B cell (primary cell): ENCODE measurements around the gene PRR3. TPM values are rescaled to one million over a fixed set of nuclear protein-coding genes. Genes with fewer than 3 reads are reported as not detected.

Experiments
- ATAC-seq: fragments of 200-7000 bp; cut with Tn5 transposase; one replicate; pipeline ENCODE4 v1.10.0; 2021; ENCODE audit warnings: low read depth, mild to moderate bottlenecking, moderate number of reproducible peaks, moderate library complexity
- CTCF ChIA-PET: fragments of 350-600 bp; sonication (Branson Sonifier 250); formaldehyde crosslinking; loops from one replicate; lab custom pipeline; 2021; ENCODE audit warnings: antibody characterized with exemption, inconsistent platforms; lab: Charles Lee
- POLR2A ChIA-PET: fragments of 350-600 bp; sonication (Branson Sonifier 250); formaldehyde crosslinking; loops from one replicate; lab custom pipeline; 2021; ENCODE audit warnings: antibody characterized with exemption; lab: Charles Lee
- DNase-seq: peaks from one replicate; pipeline ENCODE4 v3.0.0; 2013
- H2AFZ ChIP-seq: 2 replicates; pipeline ENCODE4 v1.6.1; 2012; ENCODE audit warnings: mild to moderate bottlenecking, low read depth, low read length; ENCODE audit not compliant: insufficient read depth, poor library complexity, severe bottlenecking
- H3K27ac ChIP-seq, 2 donors: 1 replicate in 1 of 2; 2 replicates in 1 of 2; pipeline ENCODE4 v1.5.1; 2012 to 2013; ENCODE audit warnings: low read length in 2 of 2, mild to moderate bottlenecking in 2 of 2, moderate library complexity in 1 of 2
- H3K27me3 ChIP-seq, 4 experiments: fragments of 200-600 bp in 1 of 4; sonication (generic) in 1 of 4; replicated peaks in 1 of 4; 1 replicate in 2 of 4; 2 replicates in 2 of 4; pipeline versions ENCODE4 v1.6.1 to v1.7.0; 2013 to 2016; ENCODE audit warnings: low read length in 3 of 4, mild to moderate bottlenecking in 2 of 4, mixed read lengths in 1 of 4, moderate library complexity in 1 of 4; ENCODE audit not compliant: insufficient read depth in 4 of 4, control insufficient read depth in 3 of 4; ENCODE audit errors: control extremely low read depth in 1 of 4
- H3K36me3 ChIP-seq, 2 experiments: replicated peaks in 1 of 2; 1 replicate in 1 of 2; 2 replicates in 1 of 2; pipeline versions ENCODE4 v1.6.1 to v1.7.1; 2013; ENCODE audit warnings: low read length in 1 of 2; ENCODE audit not compliant: insufficient read depth in 2 of 2, control insufficient read depth in 1 of 2; ENCODE audit errors: control extremely low read depth in 1 of 2, extremely low read depth in 1 of 2
- H3K4me1 ChIP-seq, 2 donors: fragments of 200-600 bp in 1 of 2; sonication (generic) in 1 of 2; 1 replicate in 1 of 2; 2 replicates in 1 of 2; pipeline versions ENCODE4 v1.5.1 to v1.6.1; 2013 to 2017; ENCODE audit warnings: low read length in 2 of 2; ENCODE audit not compliant: control insufficient read depth in 2 of 2, insufficient read depth in 2 of 2
- H3K4me2 ChIP-seq: replicated peaks from 2 replicates; pipeline ENCODE3; 2012; ENCODE audit warnings: mild to moderate bottlenecking, low read depth, low read length; ENCODE audit not compliant: poor library complexity, severe bottlenecking
- H3K4me3 ChIP-seq, 5 experiments: fragments of 200-600 bp in 1 of 5; sonication (generic) in 1 of 5; 1 replicate in 3 of 5; 2 replicates in 2 of 5; pipeline versions ENCODE4 v1.5.1 to v1.7.0; 2011 to 2016; ENCODE audit warnings: low read length in 4 of 5, mild to moderate bottlenecking in 4 of 5, low read depth in 2 of 5, control low read depth in 1 of 5, moderate library complexity in 1 of 5; ENCODE audit not compliant: insufficient read depth in 1 of 5; ENCODE audit errors: control extremely low read depth in 1 of 5, extremely low read depth in 1 of 5
- H3K79me2 ChIP-seq: fragments of 200-600 bp; sonication (generic); one replicate; pipeline ENCODE4 v1.6.0; 2016; ENCODE audit warnings: low read length; ENCODE audit not compliant: control insufficient read depth, insufficient read depth
- H3K9ac ChIP-seq: fragments of 200-600 bp; sonication (generic); 2 replicates; pipeline ENCODE4 v1.6.1; 2017; ENCODE audit warnings: mild to moderate bottlenecking, low read length, moderate library complexity
- H3K9me3 ChIP-seq, 3 donors: one replicate each; pipeline versions ENCODE4 v1.6.1 to v1.7.1; 2013; ENCODE audit warnings: low read length in 2 of 3; ENCODE audit not compliant: control insufficient read depth in 2 of 3, insufficient read depth in 1 of 3; ENCODE audit errors: control extremely low read depth in 1 of 3
- H4K20me1 ChIP-seq: 2 replicates; pipeline ENCODE4 v1.6.0; 2012; ENCODE audit warnings: mild to moderate bottlenecking, low read length; ENCODE audit not compliant: insufficient read depth, control insufficient read depth, poor library complexity, severe bottlenecking
- H3K27ac Mint-ChIP-seq: one replicate; pipeline ENCODE4 v1.8.0; 2021; ENCODE audit warnings: mixed read lengths
- H3K27me3 Mint-ChIP-seq: one replicate; pipeline ENCODE4 v1.8.0; 2021; ENCODE audit warnings: mixed read lengths
- H3K4me1 Mint-ChIP-seq: one replicate; pipeline ENCODE4 v1.8.0; 2021; ENCODE audit warnings: mixed read lengths
- H3K4me3 Mint-ChIP-seq: one replicate; pipeline ENCODE4 v1.8.0; 2021; ENCODE audit warnings: mixed read lengths
- H3K9me3 Mint-ChIP-seq: one replicate; pipeline ENCODE4 v1.8.0; 2022; ENCODE audit warnings: mixed read lengths; ENCODE audit not compliant: insufficient read depth
- EZH2 ChIP-seq: IDR thresholded peaks from 2 replicates; pipeline ENCODE4 v1.6.1; 2012; ENCODE audit warnings: borderline replicate concordance, low read depth, mild to moderate bottlenecking, moderate library complexity, low read length; ENCODE audit not compliant: insufficient read depth, poor library complexity, severe bottlenecking
- WGBS: methylation state at CpG from one replicate; pipeline ENCODE4 v1.1.5; 2013; ENCODE audit warnings: missing lambda C conversion rate; ENCODE audit not compliant: insufficient coverage; 5-methylcytosine and 5-hydroxymethylcytosine counted together
- intact Hi-C: fragments of 100-400 bp; cut with micrococcal nuclease; formaldehyde crosslinking; loops from one replicate; pipeline ENCODE4 v1.10.0; 2022
- polyA plus RNA-seq: library from polyadenylated mRNA; depleted of rRNA; stranded (reverse); fragments of >200 nt; gene quantifications from 2 replicates; pipeline ENCODE4 v1.2.3, GENCODE V29; 2012
- total RNA-seq, 2 donors: library from RNA; stranded (reverse); fragments of 120-200 nt in 1 of 2; gene quantifications; 1 replicate in 1 of 2; 2 replicates in 1 of 2; pipeline versions ENCODE4 v1.2.3 to v1.2.4, GENCODE V29; 2013 to 2022
- TF ChIP-seq, protein P1 (sequence below): fragments of 200-600 bp; IDR thresholded peaks from one replicate; pipeline ENCODE4 v1.8.0; 2022; ENCODE audit warnings: antibody characterized with exemption, mild to moderate bottlenecking

Gene PRR3
- total and polyA plus RNA-seq, 2 donors (not counting 1 experiment from before 2014, with no cell fraction given) = 15.0 to 30.3 TPM

DNA sequence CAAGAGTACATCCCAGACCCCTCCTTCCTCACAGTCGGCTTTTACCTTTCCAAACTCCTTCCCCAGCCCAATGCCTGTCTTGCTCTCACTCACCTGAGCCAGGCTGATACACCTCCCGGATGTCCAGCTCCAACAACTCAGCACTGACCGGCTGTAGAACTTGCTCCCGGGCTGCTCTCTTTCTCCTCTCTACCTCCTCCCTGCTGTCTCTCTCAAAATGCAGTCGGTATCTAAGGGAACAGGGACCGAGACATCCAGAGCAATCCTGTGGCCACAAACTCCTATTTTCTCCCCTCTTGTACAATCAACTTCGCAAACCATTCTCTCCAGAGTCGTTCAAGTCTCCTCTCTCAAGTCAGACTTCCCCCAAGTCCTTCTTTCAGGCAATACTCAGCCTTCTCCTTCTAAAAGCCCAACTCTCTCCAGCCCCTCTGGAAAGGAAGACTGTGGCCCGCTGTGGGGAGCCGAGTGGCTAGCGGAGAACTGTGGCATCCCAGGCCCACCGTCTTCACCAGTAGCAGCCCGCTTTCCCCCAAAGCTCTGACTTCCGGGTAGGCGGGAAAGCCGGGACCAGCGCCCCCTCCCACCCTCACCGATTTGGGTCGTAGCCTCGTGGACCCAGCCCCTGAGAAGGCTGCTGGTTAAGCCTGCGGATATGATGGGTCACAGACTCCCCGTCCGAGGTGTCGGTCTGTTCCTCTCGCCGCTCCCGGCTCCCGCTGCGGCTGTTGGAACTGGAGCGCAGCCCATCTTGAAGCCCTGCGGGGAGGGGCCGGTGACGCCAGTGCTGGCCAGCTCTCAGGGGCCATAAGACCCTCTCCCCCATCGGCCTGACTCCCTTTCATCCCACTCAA is 1.9 kb upstream of the PRR3 start:
- DNase-seq = peak; percentile 35
- TF ChIP-seq, protein P1, sequence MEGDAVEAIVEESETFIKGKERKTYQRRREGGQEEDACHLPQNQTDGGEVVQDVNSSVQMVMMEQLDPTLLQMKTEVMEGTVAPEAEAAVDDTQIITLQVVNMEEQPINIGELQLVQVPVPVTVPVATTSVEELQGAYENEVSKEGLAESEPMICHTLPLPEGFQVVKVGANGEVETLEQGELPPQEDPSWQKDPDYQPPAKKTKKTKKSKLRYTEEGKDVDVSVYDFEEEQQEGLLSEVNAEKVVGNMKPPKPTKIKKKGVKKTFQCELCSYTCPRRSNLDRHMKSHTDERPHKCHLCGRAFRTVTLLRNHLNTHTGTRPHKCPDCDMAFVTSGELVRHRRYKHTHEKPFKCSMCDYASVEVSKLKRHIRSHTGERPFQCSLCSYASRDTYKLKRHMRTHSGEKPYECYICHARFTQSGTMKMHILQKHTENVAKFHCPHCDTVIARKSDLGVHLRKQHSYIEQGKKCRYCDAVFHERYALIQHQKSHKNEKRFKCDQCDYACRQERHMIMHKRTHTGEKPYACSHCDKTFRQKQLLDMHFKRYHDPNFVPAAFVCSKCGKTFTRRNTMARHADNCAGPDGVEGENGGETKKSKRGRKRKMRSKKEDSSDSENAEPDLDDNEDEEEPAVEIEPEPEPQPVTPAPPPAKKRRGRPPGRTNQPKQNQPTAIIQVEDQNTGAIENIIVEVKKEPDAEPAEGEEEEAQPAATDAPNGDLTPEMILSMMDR = no peak
- TF ChIP-seq EZH2 = no peak
- POLR2A ChIA-PET = interaction anchor here (0.6 to 3.4 kb wide), 11 partner anchors 10 to 1033 kb away, joined by 3 to 16 read pairs (median 5); partner anchors contain the start of genes ABCF1, MRPS18B and PPP1R10
- H3K27me3 ChIP-seq = no peaks in the 10 kb centered on the region
- ATAC-seq = no peak
- H2AFZ ChIP-seq = peak overlapping the region; percentile 85
- CTCF ChIA-PET = interaction anchor here (1.0 to 8.1 kb wide), 6 partner anchors 13 to 73 kb away, joined by 4 to 94 read pairs (median 6); partner anchors contain the start of genes ABCF1, MRPS18B and PPP1R10
- peak overlapping the region; percentile 98 for H3K4me2 ChIP-seq
- H3K9ac ChIP-seq = peak overlapping the region; percentile 99
- H3K4me3 ChIP-seq = peak overlapping the region; percentile 64 to 100 (median 90)
- H3K4me1 ChIP-seq = peaks cover 19 to 27% of the 10 kb centered on the region in 2 donors
- peak overlapping the region; percentile 91 to 95 for H3K27ac ChIP-seq
- peaks cover 34% of the 10 kb centered on the region for H3K79me2 ChIP-seq
- peaks cover 5% of the 10 kb centered on the region for H4K20me1 ChIP-seq
- H3K9me3 ChIP-seq = no peaks in the 10 kb centered on the region
- H3K4me3 Mint-ChIP-seq = peak overlapping the region; percentile 99
- H3K4me1 Mint-ChIP-seq = peaks cover 32% of the 10 kb centered on the region
- peak overlapping the region; percentile 99 for H3K27ac Mint-ChIP-seq
- H3K9me3 Mint-ChIP-seq = no peaks in the 10 kb centered on the region
- intact Hi-C loops = loop anchor here (5.0 kb wide), 1 partner anchor 117 kb away; the partner anchor contains the start of gene DHX16
- no peaks in the 10 kb centered on the region for H3K27me3 Mint-ChIP-seq
- WGBS = 24% methylated on average over 33 of the region's 34 CpGs
- H3K36me3 ChIP-seq = peaks cover 0 to 38% of the 10 kb centered on the region in 2 experiments

DNA sequence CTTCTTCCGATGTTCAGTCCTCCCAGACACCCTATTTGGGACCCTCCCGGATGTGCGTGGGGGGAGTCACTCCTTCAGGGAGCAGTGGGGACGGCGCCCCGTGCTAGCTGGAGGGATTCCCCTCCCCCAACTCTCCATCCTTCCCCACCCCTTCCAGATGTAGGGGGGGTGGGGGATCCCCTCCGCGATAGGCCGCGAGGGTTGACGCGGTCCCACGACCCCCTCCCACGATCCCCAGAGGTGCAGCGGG is 1.4 kb upstream of the PRR3 start:
- Mint-ChIP-seq H3K9me3 (no peaks in the 10 kb centered on the region), H3K4me3 (peak overlapping the region; percentile 99), H3K4me1 (peaks cover 32% of the 10 kb centered on the region), H3K27ac (peak overlapping the region; percentile 99), H3K27me3 (no peaks in the 10 kb centered on the region)
- Histone ChIP-seq H2AFZ (peak overlapping the region; percentile 85), H3K36me3 (peaks cover 0 to 33% of the 10 kb centered on the region in 2 experiments), H3K27me3 (no peaks in the 10 kb centered on the region), H3K79me2 (peaks cover 34% of the 10 kb centered on the region), H3K4me3 (peak overlapping the region; percentile 64 to 100 (median 90)), H3K9me3 (no peaks in the 10 kb centered on the region), H3K4me1 (peaks cover 19 to 27% of the 10 kb centered on the region in 2 donors), H3K27ac (peak overlapping the region; percentile 91 to 95), H4K20me1 (peaks cover 5% of the 10 kb centered on the region), H3K9ac (peak overlapping the region; percentile 99), H3K4me2 (peak overlapping the region; percentile 98)
- WGBS = 0% methylated on average over 8 of the region's 15 CpGs
- TF ChIP-seq EZH2 = no peak
- TF ChIP-seq, protein P1 = no peak
- ChIA-PET CTCF (interaction anchor here (1.0 to 8.1 kb wide), 4 partner anchors 13 to 74 kb away, joined by 4 to 94 read pairs (median 6); partner anchors contain the start of gene ABCF1), POLR2A (interaction anchor here (0.6 to 3.4 kb wide), 12 partner anchors 11 to 1032 kb away, joined by 3 to 16 read pairs (median 4); partner anchors contain the start of genes ABCF1, MRPS18B and PPP1R10)
- no peak for DNase-seq
- intact Hi-C loops = loop anchor here (1.0 to 5.0 kb wide), 8 partner anchors 14 to 166 kb away; partner anchors contain the start of genes ABCF1, C6orf136, DHX16 and HLA-E
- ATAC-seq = no peak
